HEK293 (cell line): ENCODE results near the gene SP7.

ENCODE experiments used
- BCL6B ChIP-seq: fragments of 450-650 bp; formaldehyde crosslinking; IDR thresholded peaks from 2 replicates; pipeline ENCODE4 v1.5.1; 2017; ENCODE audit warnings: missing biosample characterization, missing genetic modification characterization
- HIC1 ChIP-seq: fragments of 450-650 bp; formaldehyde crosslinking; IDR thresholded peaks from 2 replicates; pipeline ENCODE4 v1.5.1; 2016; ENCODE audit warnings: missing biosample characterization, missing genetic modification characterization
- KLF8 ChIP-seq: fragments of 450-650 bp; formaldehyde crosslinking; IDR thresholded peaks from 2 replicates; pipeline ENCODE4 v1.5.1; 2016; ENCODE audit warnings: missing biosample characterization, missing genetic modification characterization
- KLF9 ChIP-seq: fragments of 450-650 bp; formaldehyde crosslinking; IDR thresholded peaks from 2 replicates; pipeline ENCODE4 v1.5.1; 2016; ENCODE audit warnings: missing biosample characterization, missing genetic modification characterization, low read depth
- OSR2 ChIP-seq: fragments of 450-650 bp; formaldehyde crosslinking; IDR thresholded peaks from 2 replicates; pipeline ENCODE4 v1.5.1; 2016; ENCODE audit warnings: missing biosample characterization, missing genetic modification characterization
- TSHZ1 ChIP-seq: fragments of 450-650 bp; formaldehyde crosslinking; IDR thresholded peaks from 2 replicates; pipeline ENCODE4 v1.5.1; 2016; ENCODE audit warnings: missing biosample characterization, missing genetic modification characterization, borderline replicate concordance
- YY1 ChIP-seq: fragments of 450-650 bp; formaldehyde crosslinking; IDR thresholded peaks from 2 replicates; pipeline ENCODE4 v1.5.1; 2018; ENCODE audit warnings: missing biosample characterization, missing genetic modification characterization
- ZBTB6 ChIP-seq: fragments of 450-650 bp; formaldehyde crosslinking; IDR thresholded peaks from 2 replicates; pipeline ENCODE4 v1.5.1; 2017; ENCODE audit warnings: missing biosample characterization, missing genetic modification characterization
- ZNF132 ChIP-seq: fragments of 450-650 bp; formaldehyde crosslinking; IDR thresholded peaks from 2 replicates; pipeline ENCODE4 v1.5.1; 2017; ENCODE audit warnings: missing biosample characterization, missing genetic modification characterization, borderline replicate concordance
- ZNF146 ChIP-seq: fragments of 450-650 bp; formaldehyde crosslinking; IDR thresholded peaks from 2 replicates; pipeline ENCODE4 v1.5.1; 2016; ENCODE audit warnings: missing biosample characterization, missing genetic modification characterization
- ZNF157 ChIP-seq: fragments of 450-650 bp; formaldehyde crosslinking; IDR thresholded peaks from 2 replicates; pipeline ENCODE4 v1.5.1; 2016; ENCODE audit warnings: missing biosample characterization, missing genetic modification characterization
- ZNF214 ChIP-seq: fragments of 450-650 bp; formaldehyde crosslinking; IDR thresholded peaks from 2 replicates; pipeline ENCODE4 v1.5.1; 2017; ENCODE audit warnings: missing biosample characterization, mild to moderate bottlenecking, missing genetic modification characterization, borderline replicate concordance
- ZNF24 ChIP-seq: fragments of 450-650 bp; formaldehyde crosslinking; IDR thresholded peaks from 2 replicates; pipeline ENCODE4 v1.5.1; 2016; ENCODE audit warnings: missing biosample characterization, missing genetic modification characterization
- ZNF266 ChIP-seq: fragments of 450-650 bp; formaldehyde crosslinking; IDR thresholded peaks from 2 replicates; pipeline ENCODE4 v1.5.1; 2016; ENCODE audit warnings: missing biosample characterization, missing genetic modification characterization, low read depth
- ZNF37A ChIP-seq: fragments of 450-650 bp; IDR thresholded peaks from 2 replicates; pipeline ENCODE4 v1.5.1; 2018; ENCODE audit warnings: missing biosample characterization, missing genetic modification characterization
- ZNF623 ChIP-seq: fragments of 450-650 bp; formaldehyde crosslinking; IDR thresholded peaks from 2 replicates; pipeline ENCODE4 v1.5.1; 2016; ENCODE audit warnings: missing biosample characterization, missing genetic modification characterization
- ZNF639 ChIP-seq: fragments of 450-650 bp; formaldehyde crosslinking; IDR thresholded peaks from 2 replicates; pipeline ENCODE4 v1.5.1; 2016; ENCODE audit warnings: missing biosample characterization, missing genetic modification characterization
- ZNF660 ChIP-seq: fragments of 450-650 bp; IDR thresholded peaks from 2 replicates; pipeline ENCODE4 v1.5.1; 2018; ENCODE audit warnings: missing biosample characterization, mild to moderate bottlenecking, missing genetic modification characterization
- ZNF677 ChIP-seq: fragments of 450-650 bp; IDR thresholded peaks from 2 replicates; pipeline ENCODE4 v1.5.0; 2018; ENCODE audit warnings: missing biosample characterization, mild to moderate bottlenecking, missing genetic modification characterization, moderate library complexity
- ZNF76 ChIP-seq: fragments of 450-650 bp; formaldehyde crosslinking; IDR thresholded peaks from 2 replicates; pipeline ENCODE4; 2016; ENCODE audit warnings: low read depth, missing biosample characterization, missing genetic modification characterization, borderline replicate concordance
- ZNF792 ChIP-seq: fragments of 450-650 bp; formaldehyde crosslinking; IDR thresholded peaks from 2 replicates; pipeline ENCODE4 v1.5.1; 2016; ENCODE audit warnings: missing biosample characterization, missing genetic modification characterization
- ZNF830 ChIP-seq: fragments of 450-650 bp; IDR thresholded peaks from 2 replicates; pipeline ENCODE4 v1.5.0; 2018; ENCODE audit warnings: missing biosample characterization, missing genetic modification characterization, low read depth, mild to moderate bottlenecking, moderate library complexity
- ZSCAN23 ChIP-seq: fragments of 450-650 bp; formaldehyde crosslinking; IDR thresholded peaks from 2 replicates; pipeline ENCODE4 v1.5.1; 2016; ENCODE audit warnings: missing biosample characterization, missing genetic modification characterization

The SP7 gene

GRCh38 chr12:53378724-53379388, 42.7 kb upstream of the SP7 start (continued):
- no peak for TF ChIP-seq HIC1 (tag by site-specific recombination)
- peak; percentile 96 for TF ChIP-seq ZNF660 (tag by site-specific recombination)
- no peak; the same call in 1 of the 2 replicates for TF ChIP-seq ZNF639 (tag by site-specific recombination)
- no peak for TF ChIP-seq ZNF146 (tag by site-specific recombination)
- TF ChIP-seq KLF9: 0 out of 2 replicates have a peak, but pooled peaks have one; percentile 8
- TF ChIP-seq KLF8 (tag by site-specific recombination): no peak
- no peak for TF ChIP-seq ZNF132 (tag by site-specific recombination)
- TF ChIP-seq ZNF830 (tag by site-specific recombination): no peak
- no peak for TF ChIP-seq ZNF623 (tag by site-specific recombination)
- no peak for TF ChIP-seq ZSCAN23 (tag by site-specific recombination)
- TF ChIP-seq ZNF76 (tag by site-specific recombination): peak; percentile 69; the same call in 1 of the 2 replicates
- TF ChIP-seq ZNF24 (tag by site-specific recombination): peak; percentile 57; the same call in 1 of the 2 replicates
- TF ChIP-seq YY1 (tag by site-specific recombination): no peak; the same call in 1 of the 2 replicates
- no peak for TF ChIP-seq ZNF157 (tag by site-specific recombination)
- TF ChIP-seq ZNF37A: no peak
- 0 out of 2 replicates have a peak, but pooled peaks have one; percentile 34 for TF ChIP-seq TSHZ1 (tag by site-specific recombination)
- no peak for TF ChIP-seq ZNF266 (tag by site-specific recombination)
- no peak for TF ChIP-seq ZNF214 (tag by site-specific recombination)
- TF ChIP-seq ZBTB6 (tag by site-specific recombination): no peak
- TF ChIP-seq OSR2 (tag by site-specific recombination): no peak
- TF ChIP-seq ZNF677 (tag by site-specific recombination): no peak
- no peak for TF ChIP-seq ZNF792 (tag by site-specific recombination)
- no peak for TF ChIP-seq BCL6B (tag by site-specific recombination)
